ENCODE measurements around the gene ATP13A4. TPM values are rescaled to one million over a fixed set of nuclear protein-coding genes. Genes with fewer than 3 reads are reported as not detected.
A peak's percentile ranks its signal among the peaks of the same experiment; 100 is the strongest.

Gene ATP13A4, protein sequence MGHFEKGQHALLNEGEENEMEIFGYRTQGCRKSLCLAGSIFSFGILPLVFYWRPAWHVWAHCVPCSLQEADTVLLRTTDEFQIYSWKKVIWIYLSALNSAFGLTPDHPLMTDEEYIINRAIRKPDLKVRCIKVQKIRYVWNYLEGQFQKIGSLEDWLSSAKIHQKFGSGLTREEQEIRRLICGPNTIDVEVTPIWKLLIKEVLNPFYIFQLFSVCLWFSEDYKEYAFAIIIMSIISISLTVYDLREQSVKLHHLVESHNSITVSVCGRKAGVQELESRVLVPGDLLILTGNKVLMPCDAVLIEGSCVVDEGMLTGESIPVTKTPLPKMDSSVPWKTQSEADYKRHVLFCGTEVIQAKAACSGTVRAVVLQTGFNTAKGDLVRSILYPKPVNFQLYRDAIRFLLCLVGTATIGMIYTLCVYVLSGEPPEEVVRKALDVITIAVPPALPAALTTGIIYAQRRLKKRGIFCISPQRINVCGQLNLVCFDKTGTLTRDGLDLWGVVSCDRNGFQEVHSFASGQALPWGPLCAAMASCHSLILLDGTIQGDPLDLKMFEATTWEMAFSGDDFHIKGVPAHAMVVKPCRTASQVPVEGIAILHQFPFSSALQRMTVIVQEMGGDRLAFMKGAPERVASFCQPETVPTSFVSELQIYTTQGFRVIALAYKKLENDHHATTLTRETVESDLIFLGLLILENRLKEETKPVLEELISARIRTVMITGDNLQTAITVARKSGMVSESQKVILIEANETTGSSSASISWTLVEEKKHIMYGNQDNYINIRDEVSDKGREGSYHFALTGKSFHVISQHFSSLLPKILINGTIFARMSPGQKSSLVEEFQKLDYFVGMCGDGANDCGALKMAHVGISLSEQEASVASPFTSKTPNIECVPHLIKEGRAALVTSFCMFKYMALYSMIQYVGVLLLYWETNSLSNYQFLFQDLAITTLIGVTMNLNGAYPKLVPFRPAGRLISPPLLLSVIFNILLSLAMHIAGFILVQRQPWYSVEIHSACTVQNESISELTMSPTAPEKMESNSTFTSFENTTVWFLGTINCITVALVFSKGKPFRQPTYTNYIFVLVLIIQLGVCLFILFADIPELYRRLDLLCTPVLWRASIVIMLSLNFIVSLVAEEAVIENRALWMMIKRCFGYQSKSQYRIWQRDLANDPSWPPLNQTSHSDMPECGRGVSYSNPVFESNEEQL
- total RNA-seq (7.7 TPM), polyA plus RNA-seq (0.19 TPM)

DNA sequence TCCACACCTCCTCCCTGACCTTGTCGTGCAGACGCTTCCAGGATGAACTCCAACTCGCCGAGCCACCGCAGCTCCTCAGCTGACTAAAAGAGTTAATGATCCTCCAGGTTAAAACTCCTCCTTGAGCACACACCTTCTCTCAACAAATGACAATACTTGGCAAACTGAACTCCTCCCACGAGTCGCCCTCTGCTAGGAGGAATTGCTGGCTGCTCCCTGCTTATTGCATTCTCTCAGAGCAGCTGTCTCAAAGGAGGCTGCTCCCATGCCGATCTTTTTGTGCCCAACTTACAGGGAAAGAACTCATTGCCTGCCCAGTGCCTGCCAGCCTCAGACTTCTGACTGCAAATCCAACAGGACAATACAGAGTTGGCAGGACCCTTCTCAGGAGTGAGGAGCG is at the start of gene ATP13A4:
ATP13A4 (minus strand) TSS at position 85 of the 400 bp plus-strand sequence. CDS start 96 bp downstream, outside the sequence.
- no peak for DNase-seq (ENCODE audit: extremely low spot score)
- H3K4me1 ChIP-seq (ENCODE audit: insufficient read depth) = no peaks in the 10 kb centered on the region
- no peaks in the 10 kb centered on the region for H3K36me3 ChIP-seq (ENCODE audit: insufficient read depth)
- H3K27ac ChIP-seq (ENCODE audit: low read depth) = no peak within 1 kb of the TSS
- 41% methylated on average over 9 of the region's 9 CpGs for WGBS
- H3K4me3 ChIP-seq (ENCODE audit: low read depth, low read length) = no peak within 1 kb of the TSS

DNA sequence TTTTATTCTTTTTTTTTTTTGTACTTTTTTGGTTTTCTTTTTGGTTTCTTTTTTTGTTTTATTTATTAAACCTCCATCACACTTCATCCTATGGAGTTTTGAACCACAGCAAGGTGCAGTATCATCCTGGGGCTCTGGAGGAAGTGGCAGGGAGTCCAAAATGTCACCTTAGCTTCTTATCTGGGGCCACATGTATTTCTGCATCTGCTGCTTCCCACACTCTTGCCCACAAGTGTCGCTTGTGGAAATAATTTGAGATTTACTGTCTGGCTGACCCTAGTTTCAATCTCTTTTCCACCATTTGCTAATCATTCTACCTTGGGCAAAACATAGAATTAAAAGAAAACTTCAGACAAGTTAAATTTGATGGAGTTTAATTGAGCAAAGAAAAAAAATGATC is 44.7 kb upstream of the ATP13A4 start:
- Histone ChIP-seq H3K27ac (ENCODE audit: low read depth) (no peak overlapping the region), H3K4me1 (ENCODE audit: insufficient read depth) (no peaks in the 10 kb centered on the region), H3K4me3 (ENCODE audit: low read depth, low read length) (no peak overlapping the region), H3K36me3 (ENCODE audit: insufficient read depth) (no peaks in the 10 kb centered on the region)
- no peak for DNase-seq (ENCODE audit: extremely low spot score)
- 91% methylated on average over 1 of the region's 1 CpG for WGBS

DNA sequence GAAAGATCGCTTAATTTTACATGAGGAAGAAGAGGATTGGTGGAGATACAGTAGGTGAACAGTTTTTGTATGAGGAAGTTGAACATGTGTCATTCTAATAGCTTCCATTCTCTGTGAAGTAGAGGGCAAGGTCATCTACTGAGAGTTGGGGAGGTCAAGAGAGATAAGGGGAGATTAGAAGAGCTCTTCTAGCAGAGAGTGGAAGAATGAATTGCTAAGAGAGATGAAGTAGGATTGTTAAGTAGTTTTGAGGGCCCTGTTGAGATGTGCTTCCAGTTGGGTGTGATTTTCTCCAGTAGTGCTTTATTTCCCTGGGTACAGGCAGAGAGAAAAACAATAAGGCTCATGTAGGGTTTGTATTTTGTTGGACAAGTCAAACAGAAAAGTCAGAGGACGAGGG is 43.5 kb upstream of the ATP13A4 start:
- H3K27ac ChIP-seq (ENCODE audit: low read depth) = no peak overlapping the region
- no peak overlapping the region for H3K4me3 ChIP-seq (ENCODE audit: low read depth, low read length)
- H3K36me3 ChIP-seq (ENCODE audit: insufficient read depth) = no peaks in the 10 kb centered on the region
- no peak for DNase-seq (ENCODE audit: extremely low spot score)
- WGBS = 94% methylated on average over 2 of the region's 2 CpGs
- no peaks in the 10 kb centered on the region for H3K4me1 ChIP-seq (ENCODE audit: insufficient read depth)

DNA sequence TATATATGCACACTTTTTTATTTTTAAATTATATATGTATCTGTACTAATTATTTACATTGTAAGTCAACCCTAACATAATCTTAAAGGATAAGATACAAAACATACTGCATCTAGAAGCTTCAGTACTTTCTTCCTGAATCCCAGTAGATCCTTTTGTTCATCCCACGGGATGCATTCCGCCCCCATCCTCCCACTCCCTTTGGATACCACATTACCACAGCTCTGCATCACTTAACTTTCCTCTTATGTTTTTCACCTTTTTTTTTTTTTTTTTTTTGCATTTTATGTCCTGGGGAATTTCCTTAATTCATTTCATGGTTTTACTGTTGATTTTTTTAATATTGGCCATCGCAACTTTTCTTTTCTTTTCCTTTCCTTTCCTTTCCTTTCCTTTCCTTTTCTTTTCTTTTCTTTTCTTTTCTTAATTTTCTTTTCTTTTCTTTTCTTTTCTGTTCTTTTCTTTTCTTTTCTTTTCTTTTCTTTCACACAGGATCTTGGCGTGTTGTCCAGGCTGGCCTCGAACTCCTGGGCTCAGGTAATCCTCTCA is 41.3 kb upstream of the ATP13A4 start:
- no peaks in the 10 kb centered on the region for H3K4me1 ChIP-seq (ENCODE audit: insufficient read depth)
- 95% methylated on average over 5 of the region's 5 CpGs for WGBS
- no peak overlapping the region for H3K4me3 ChIP-seq (ENCODE audit: low read depth, low read length)
- H3K36me3 ChIP-seq (ENCODE audit: insufficient read depth) = no peaks in the 10 kb centered on the region
- no peak for DNase-seq (ENCODE audit: extremely low spot score)
- H3K27ac ChIP-seq (ENCODE audit: low read depth) = no peak overlapping the region

DNA sequence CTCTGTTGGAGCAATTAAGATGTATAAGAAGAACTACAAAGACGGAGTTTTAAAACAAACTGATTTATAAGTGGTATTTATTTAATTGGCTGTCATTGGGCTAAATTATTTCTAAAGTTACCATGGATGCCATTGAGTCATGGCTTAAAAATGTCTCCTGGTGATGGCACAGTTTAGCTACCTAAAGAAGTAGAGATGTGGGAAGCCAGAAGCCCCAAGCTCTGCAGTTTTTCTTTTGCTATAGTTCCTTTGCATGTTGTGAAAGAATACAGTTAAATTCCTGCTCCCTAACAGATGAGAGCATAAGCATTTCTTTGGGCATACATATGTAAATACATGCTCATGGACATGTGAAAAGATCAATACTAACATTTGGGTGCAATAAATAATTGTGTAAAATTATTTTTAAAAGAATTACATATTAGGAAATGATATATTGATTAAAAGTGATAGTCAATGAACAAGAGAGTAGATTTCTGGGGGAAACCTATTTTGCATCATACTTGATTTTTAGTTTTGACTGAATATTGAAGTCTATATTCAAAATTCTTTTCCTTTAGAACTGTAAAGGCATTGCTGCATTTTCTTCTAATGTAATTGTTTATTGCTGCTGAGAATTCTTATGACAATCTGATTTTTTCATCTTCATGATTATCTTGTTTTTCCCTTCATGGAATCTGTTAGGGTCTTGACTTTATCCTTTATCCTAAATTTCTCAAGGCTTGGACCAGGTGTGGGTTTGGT is 40.4 kb upstream of the ATP13A4 start:
- no peaks in the 10 kb centered on the region for H3K36me3 ChIP-seq (ENCODE audit: insufficient read depth)
- WGBS = 63% methylated on average over 1 of the region's 1 CpG

DNA sequence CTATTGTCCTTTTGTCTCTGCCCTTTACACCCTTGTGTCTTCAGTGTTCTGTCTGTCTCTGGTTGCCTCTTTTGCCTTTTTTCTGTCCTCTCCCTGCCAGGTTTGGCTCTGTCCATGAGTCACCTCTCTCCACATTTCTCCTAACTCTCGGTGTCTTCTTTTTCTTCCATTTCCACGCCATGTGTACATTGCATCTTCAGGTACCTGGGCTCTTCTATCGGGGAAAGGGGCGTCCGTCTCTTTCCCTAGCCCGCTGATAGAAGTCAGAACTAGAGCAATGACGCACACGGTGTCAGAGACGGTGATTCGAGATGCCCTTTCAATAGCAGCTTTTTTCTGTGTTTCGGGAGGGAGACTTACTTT is 39.0 kb upstream of the ATP13A4 start:
- under 1% methylated on average over 11 of the region's 11 CpGs for WGBS
- Histone ChIP-seq H3K36me3 (ENCODE audit: insufficient read depth) (no peaks in the 10 kb centered on the region), H3K27ac (ENCODE audit: low read depth) (peak overlapping the region; percentile 70), H3K4me3 (ENCODE audit: low read depth, low read length) (peak overlapping the region; percentile 86), H3K4me1 (ENCODE audit: insufficient read depth) (no peaks in the 10 kb centered on the region)
- no peak for DNase-seq (ENCODE audit: extremely low spot score)

More for the DNA sequence above, 40.4 kb upstream of the ATP13A4 start:
- no peaks in the 10 kb centered on the region for H3K4me1 ChIP-seq (ENCODE audit: insufficient read depth)
- no peak overlapping the region for H3K27ac ChIP-seq (ENCODE audit: low read depth)
- DNase-seq (ENCODE audit: extremely low spot score) = no peak
- H3K4me3 ChIP-seq (ENCODE audit: low read depth, low read length) = no peak overlapping the region

DNA sequence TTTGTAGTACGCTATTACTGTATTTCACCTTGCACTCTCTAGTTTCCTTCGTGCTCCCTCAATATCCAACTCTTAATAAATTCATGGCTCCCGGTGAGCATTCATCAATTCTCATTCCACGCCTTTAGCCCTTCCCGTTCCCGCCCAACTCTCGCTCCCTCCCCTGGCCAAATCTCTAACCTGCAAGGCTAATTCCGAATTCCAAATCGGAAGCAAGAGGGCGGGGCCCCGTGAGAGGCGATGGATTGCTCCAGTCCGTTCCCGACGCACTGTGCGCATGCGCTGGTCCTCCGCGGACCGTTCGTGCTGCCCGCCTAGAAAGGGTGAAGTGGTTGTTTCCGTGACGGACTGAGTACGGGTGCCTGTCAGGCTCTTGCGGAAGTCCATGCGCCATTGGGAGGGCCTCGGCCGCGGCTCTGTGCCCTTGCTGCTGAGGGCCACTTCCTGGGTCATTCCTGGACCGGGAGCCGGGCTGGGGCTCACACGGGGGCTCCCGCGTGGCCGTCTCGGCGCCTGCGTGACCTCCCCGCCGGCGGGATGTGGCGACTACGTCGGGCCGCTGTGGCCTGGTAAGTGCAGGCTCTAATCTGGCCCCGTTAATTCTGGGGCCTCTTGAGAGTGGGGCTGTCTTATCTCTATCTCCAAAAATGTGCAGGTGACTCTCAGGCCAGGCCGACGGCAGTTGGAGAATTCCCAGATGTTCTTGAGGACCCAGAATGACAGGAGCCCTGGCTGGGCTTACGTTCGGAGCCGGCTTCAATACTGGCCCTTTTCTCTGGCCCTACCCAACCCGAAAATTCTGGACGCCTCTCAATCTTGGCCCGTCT is 38.4 kb upstream of the ATP13A4 start, which contains the start of gene OPA1:
OPA1 (plus strand) TSS at position 368 of the 827 bp plus-strand sequence; CDS start at position 538, 170 bp downstream.
- H3K36me3 ChIP-seq (ENCODE audit: insufficient read depth) = no peaks in the 10 kb centered on the region
- WGBS = under 1% methylated on average over 55 of the region's 55 CpGs
- peak within 1 kb of the TSS; percentile 86 for H3K4me3 ChIP-seq (ENCODE audit: low read depth, low read length)
- H3K4me1 ChIP-seq (ENCODE audit: insufficient read depth) = no peaks in the 10 kb centered on the region
- peak within 1 kb of the TSS; percentile 70 for H3K27ac ChIP-seq (ENCODE audit: low read depth)
- DNase-seq (ENCODE audit: extremely low spot score) = peak; percentile 97

DNA sequence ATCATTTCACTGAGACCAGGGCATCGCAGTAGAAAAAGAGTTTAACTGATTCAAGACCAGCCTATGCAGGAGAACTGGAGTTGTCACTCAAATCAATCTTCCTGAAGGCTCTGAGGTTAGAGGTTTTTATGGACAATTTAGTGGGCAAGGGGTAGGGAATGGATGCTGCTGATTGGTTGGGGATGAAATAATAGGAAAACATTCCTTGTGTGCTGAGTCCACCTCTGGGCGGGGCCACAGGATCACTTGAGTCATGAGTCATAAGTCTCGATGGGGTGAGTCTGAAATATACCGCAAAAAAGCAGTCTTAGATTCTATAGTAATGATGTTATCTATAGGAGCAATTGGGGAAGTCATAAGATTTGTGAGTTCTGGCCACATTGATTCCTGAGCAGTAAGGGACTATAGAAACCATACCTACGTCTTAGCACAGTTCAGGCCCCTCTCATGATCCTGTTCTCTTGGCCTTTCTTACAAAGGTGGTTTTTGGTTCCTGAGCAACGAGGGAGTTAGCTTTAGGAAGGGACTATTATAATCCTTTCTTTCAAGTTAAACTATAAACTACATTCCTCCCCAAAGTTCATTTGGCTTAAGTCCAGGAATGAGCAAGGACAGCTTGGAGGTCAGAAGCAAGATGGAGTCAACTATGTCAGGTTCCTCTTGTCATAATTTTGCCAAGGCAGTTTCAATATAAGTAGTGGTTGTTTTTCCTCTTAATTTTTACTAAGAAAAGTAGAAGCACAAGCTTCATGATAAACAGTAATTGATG is 35.6 kb upstream of the ATP13A4 start:
- Histone ChIP-seq H3K27ac (ENCODE audit: low read depth) (no peak overlapping the region), H3K4me3 (ENCODE audit: low read depth, low read length) (no peak overlapping the region), H3K4me1 (ENCODE audit: insufficient read depth) (no peaks in the 10 kb centered on the region), H3K36me3 (ENCODE audit: insufficient read depth) (no peaks in the 10 kb centered on the region)
- DNase-seq (ENCODE audit: extremely low spot score) = no peak
- whole genome bisulfite sequencing = 77% methylated on average over 6 of the region's 6 CpGs

DNA sequence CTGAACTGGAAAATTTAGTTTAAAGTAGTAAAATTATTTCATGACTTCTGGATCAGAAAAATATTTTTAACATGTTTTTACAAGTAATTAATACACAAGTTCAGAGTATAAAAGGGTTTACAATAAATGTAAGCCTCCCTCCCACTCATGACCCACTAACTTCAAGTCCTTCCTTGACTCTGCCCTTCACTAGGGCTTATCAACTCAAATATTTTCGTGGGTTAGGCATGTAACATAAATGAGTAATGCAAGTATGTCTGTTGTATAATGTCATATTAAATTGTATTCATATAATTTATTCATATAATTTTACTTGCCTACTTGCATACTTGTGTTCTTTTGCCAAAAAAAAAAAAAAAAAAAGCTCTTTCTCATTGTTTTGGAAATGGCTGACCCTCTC is 34.9 kb upstream of the ATP13A4 start:
- no peak overlapping the region for H3K27ac ChIP-seq (ENCODE audit: low read depth)
- WGBS = 55% methylated on average over 1 of the region's 1 CpG
- no peaks in the 10 kb centered on the region for H3K36me3 ChIP-seq (ENCODE audit: insufficient read depth)
- H3K4me1 ChIP-seq (ENCODE audit: insufficient read depth) = no peaks in the 10 kb centered on the region
- no peak overlapping the region for H3K4me3 ChIP-seq (ENCODE audit: low read depth, low read length)
- no peak for DNase-seq (ENCODE audit: extremely low spot score)

DNA sequence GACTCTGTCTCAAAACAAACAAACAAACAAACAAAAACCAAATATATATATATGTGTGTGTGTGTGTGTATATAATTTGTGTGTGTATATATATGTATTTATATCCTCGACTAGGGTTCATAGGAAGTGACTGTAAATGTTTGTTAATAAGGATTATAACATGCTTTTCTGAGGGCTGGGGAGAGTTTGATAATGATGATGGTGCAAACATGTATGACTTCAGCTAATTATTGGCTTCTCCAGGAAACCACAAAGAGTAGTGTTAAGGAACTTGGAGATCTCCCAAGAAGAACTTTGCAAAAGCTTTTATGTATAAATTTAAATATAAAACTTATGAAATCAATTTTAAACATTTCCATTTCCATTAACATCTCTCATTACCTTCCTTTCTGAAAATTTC is 34.4 kb upstream of the ATP13A4 start:
- Histone ChIP-seq H3K36me3 (ENCODE audit: insufficient read depth) (no peaks in the 10 kb centered on the region), H3K4me1 (ENCODE audit: insufficient read depth) (no peaks in the 10 kb centered on the region), H3K27ac (ENCODE audit: low read depth) (no peak overlapping the region), H3K4me3 (ENCODE audit: low read depth, low read length) (no peak overlapping the region)
- 58% methylated on average over 1 of the region's 1 CpG for WGBS
- no peak for DNase-seq (ENCODE audit: extremely low spot score)

DNA sequence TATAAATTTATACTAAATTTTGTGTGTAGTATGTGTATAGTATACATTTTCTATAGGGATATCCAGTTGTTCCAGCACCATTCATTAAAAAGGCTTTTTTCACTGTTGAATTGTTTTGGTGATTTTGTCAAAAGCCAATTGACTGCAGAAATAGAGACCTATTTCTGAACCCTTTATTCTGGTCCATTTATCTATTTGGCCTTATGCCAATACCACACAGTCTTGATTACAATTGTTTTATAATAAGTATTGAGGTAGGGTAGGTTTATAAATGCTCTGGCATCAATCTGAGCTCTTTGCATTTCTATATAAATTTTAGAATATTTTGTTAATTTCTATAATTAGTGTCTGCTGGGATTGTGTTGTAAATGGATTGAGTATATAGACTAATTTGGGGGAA is 31.8 kb upstream of the ATP13A4 start:
- no peak overlapping the region for H3K27ac ChIP-seq (ENCODE audit: low read depth)
- DNase-seq (ENCODE audit: extremely low spot score) = no peak
- no peak overlapping the region for H3K4me3 ChIP-seq (ENCODE audit: low read depth, low read length)
- H3K36me3 ChIP-seq (ENCODE audit: insufficient read depth) = no peaks in the 10 kb centered on the region
- H3K4me1 ChIP-seq (ENCODE audit: insufficient read depth) = no peaks in the 10 kb centered on the region

Measured in urinary bladder (tissue), 4 donors.